Measurements from ENCODE around the gene ZG16B. TPM values are rescaled to one million over a fixed set of nuclear protein-coding genes. Genes with fewer than 3 reads are reported as not detected.

ZG16B gene
- total and polyA plus RNA-seq, 10 donors, result 0.73 to 3.8 (median 1.5) TPM; not detected in 1

DNA sequence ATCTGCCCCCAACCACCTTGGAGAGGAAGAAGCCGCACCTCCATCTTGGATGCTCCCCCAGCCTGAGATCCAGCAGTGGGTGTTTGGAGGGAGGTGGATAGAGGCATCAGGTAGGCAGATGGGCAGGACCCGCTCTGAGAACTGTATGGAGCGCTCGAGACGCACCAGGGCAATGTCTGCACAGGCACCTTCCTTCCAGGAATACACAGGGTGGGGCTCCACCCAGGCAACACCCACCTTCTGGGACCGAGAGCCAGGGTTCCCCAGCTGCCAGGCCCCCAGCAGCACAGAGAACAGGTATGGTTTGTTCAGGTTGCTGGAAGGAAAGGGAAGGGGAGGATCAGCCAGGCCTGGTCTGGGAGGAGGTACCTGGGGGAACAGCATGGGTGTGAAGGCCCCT lies 25.4 kb downstream of the ZG16B start:
- peaks cover 0 to 75% (median 34%) of the 10 kb centered on the region in 7 donors for H3K27me3 ChIP-seq (replicated peaks in 1 of 7)
- no peak for TF ChIP-seq POLR2AphosphoS5 (IDR thresholded peaks at IDR 0.05)
- no peak for TF ChIP-seq POLR2A (IDR thresholded peaks at IDR 0.05)
- TF ChIP-seq, protein P1, sequence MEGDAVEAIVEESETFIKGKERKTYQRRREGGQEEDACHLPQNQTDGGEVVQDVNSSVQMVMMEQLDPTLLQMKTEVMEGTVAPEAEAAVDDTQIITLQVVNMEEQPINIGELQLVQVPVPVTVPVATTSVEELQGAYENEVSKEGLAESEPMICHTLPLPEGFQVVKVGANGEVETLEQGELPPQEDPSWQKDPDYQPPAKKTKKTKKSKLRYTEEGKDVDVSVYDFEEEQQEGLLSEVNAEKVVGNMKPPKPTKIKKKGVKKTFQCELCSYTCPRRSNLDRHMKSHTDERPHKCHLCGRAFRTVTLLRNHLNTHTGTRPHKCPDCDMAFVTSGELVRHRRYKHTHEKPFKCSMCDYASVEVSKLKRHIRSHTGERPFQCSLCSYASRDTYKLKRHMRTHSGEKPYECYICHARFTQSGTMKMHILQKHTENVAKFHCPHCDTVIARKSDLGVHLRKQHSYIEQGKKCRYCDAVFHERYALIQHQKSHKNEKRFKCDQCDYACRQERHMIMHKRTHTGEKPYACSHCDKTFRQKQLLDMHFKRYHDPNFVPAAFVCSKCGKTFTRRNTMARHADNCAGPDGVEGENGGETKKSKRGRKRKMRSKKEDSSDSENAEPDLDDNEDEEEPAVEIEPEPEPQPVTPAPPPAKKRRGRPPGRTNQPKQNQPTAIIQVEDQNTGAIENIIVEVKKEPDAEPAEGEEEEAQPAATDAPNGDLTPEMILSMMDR (IDR thresholded peaks at IDR 0.05 in 8 of 11, conservative IDR thresholded peaks at IDR 0.05 in 3 of 11), result no peak
- no peak overlapping the region for H3K4me3 ChIP-seq
- peak; percentile 36 for DNase-seq
- no peak overlapping the region for H3K27ac ChIP-seq
- intact Hi-C loops (cut with DNase I; ENCODE audit: low total_unique reads), result no loop called here
- peaks cover 0 to 17% (median 14%) of the 10 kb centered on the region in 6 donors for H3K4me1 ChIP-seq
- peaks cover 0 to 26% (median 15%) of the 10 kb centered on the region in 8 donors for H3K9me3 ChIP-seq
- WGBS, 5 donors, result 79 to 94% (median 89%) methylated on average over 6 of the region's 6 CpGs
- H3K36me3 ChIP-seq, result no peaks in the 10 kb centered on the region

DNA sequence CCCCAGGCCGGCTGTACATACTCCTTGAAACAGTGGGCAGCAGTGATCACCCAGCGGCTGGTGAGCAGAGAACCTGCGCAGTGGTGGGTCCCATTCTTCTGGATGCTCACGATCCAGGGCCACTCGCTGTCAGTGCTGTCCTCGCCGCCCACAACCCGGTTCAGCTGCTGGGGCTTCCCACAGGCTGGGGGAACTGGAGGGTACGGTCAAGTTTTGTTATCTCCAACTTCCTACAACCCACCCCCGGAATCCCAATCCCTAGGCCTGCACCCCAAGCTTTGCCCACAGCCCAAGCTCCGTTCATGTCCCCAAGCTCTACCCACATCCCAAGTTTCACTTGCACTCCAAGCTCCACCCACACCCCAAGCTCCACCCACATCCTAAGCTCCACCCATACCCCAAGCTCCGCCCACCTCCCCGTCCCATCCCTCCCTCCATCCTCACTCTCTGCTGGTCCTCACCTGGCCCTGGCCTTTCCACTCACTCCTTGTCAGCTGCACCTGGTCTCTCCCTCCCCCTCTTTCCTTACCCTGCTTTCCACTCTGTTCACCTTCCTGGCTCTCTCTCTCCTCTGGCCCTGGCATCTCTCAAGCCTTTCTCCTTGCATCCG lies 26.1 kb downstream of the ZG16B start:
- TF ChIP-seq POLR2A (IDR thresholded peaks at IDR 0.05) (no peak), POLR2AphosphoS5 (IDR thresholded peaks at IDR 0.05) (no peak)
- TF ChIP-seq, protein P1 (IDR thresholded peaks at IDR 0.05 in 8 of 11, conservative IDR thresholded peaks at IDR 0.05 in 3 of 11), result no peak
- Histone ChIP-seq H3K4me3 (no peak overlapping the region), H3K4me1 (peaks cover 0 to 17% (median 14%) of the 10 kb centered on the region in 6 donors), H3K9me3 (peaks cover 0 to 33% (median 15%) of the 10 kb centered on the region in 8 donors), H3K27ac (no peak overlapping the region), H3K36me3 (no peaks in the 10 kb centered on the region), H3K27me3 (replicated peaks in 1 of 7) (peaks cover 0 to 75% (median 34%) of the 10 kb centered on the region in 7 donors)
- peak; percentile 56 for DNase-seq
- 83 to 93% (median 89%) methylated on average over 13 to 14 of the region's 14 CpGs for WGBS, 5 donors
- intact Hi-C loops (cut with DNase I; ENCODE audit: low total_unique reads), result no loop called here

DNA sequence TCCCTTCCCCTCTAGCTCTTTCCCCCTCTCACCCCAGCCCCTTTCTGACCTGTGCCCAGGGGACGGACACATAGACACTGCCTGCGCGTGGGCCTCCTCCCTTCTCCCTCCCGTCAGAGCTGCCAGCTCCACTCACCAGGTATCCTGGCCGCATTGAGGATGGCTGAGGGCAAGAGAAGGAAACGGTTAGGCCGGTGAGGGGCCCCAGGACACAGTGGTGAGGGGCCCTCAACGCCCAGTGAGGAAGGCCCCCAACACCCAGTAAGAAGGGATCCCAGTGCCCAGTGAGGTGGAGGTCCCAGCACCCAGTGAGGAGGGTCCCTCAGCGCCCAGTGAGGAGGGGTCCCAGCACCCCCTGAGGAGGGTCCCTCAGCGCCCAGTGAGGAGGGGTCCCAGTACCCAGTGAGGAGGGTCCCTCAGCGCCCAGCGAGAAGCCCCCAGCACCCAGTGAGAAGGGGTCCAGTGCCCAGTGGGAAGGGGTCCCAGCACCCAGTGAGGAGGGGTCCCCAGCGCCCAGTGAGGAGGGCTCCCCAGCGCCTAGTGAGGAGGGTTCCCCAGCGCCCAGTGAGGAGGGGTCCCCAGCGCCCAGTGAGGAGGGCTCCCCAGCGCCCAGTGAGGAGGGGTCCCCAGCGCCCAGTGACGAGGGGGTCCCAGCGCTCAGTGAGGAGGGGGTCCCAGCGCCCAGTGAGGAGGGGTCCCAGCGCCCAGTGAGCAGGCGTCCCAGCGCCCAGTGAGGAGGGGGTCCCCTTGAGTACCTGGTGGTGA lies 26.8 kb downstream of the ZG16B start:
- Histone ChIP-seq H3K27me3 (replicated peaks in 1 of 7) (peaks cover 0 to 76% (median 34%) of the 10 kb centered on the region in 7 donors), H3K36me3 (no peaks in the 10 kb centered on the region), H3K4me1 (peaks cover 0 to 17% (median 14%) of the 10 kb centered on the region in 6 donors), H3K4me3 (peak overlapping the region in 1 of 8 donors; percentile 56), H3K9me3 (peaks cover 0 to 33% (median 15%) of the 10 kb centered on the region in 8 donors), H3K27ac (peak overlapping the region in 1 of 8 donors; percentile 17)
- WGBS, 5 donors, result 83 to 92% (median 84%) methylated on average over 16 to 24 of the region's 24 CpGs
- no peak for TF ChIP-seq POLR2AphosphoS5 (IDR thresholded peaks at IDR 0.05)
- TF ChIP-seq POLR2A (IDR thresholded peaks at IDR 0.05), result no peak
- TF ChIP-seq, protein P1 (IDR thresholded peaks at IDR 0.05 in 8 of 11, conservative IDR thresholded peaks at IDR 0.05 in 3 of 11), result no peak
- intact Hi-C loops (cut with DNase I; ENCODE audit: low total_unique reads), result no loop called here
- DNase-seq, result peak; percentile 57

All from spleen (tissue), 11 donors.